ENCODE measurements around the gene RIMKLB. TPM values are rescaled to one million over a fixed set of nuclear protein-coding genes. Genes with fewer than 3 reads are reported as not detected.

The RIMKLB gene
- polyA plus RNA-seq, 1 of the 3 experiments (the other 2 are of a cell fraction) = 24.5 TPM

- Histone ChIP-seq H3K79me2 (ENCODE audit: insufficient read depth) (no peaks in the 10 kb centered on the region), H2AFZ (ENCODE audit: low read depth) (peak overlapping the region; percentile 39), H3K36me3 (replicated peaks in 1 of 2; ENCODE audit: control insufficient read depth in 1 of 2, insufficient read depth in 2 of 2, low read length in 1 of 2) (no peaks in the 10 kb centered on the region), H3K4me1 (ENCODE audit: control insufficient read depth in 1 of 2, insufficient read depth in 2 of 2, low read depth in 1 of 2, low read length in 1 of 2) (no peaks in the 10 kb centered on the region; a peak in 1 of 4 replicates), H3K9me3 (no peaks in the 10 kb centered on the region), H3K9ac (no peak overlapping the region), H3K9me2 (no peaks in the 10 kb centered on the region), H3K27ac (ENCODE audit: low read depth in 2 of 2, low read length in 1 of 2) (no peak overlapping the region), H3F3A (replicated peaks; ENCODE audit: insufficient read depth) (peaks cover 9% of the 10 kb centered on the region), H3K27me3 (ENCODE audit: insufficient read depth) (no peaks in the 10 kb centered on the region), H4K20me1 (ENCODE audit: insufficient read depth) (no peaks in the 10 kb centered on the region), H3K4me3 (ENCODE audit: low read depth in 2 of 2, low read length in 1 of 2) (no peak overlapping the region; a peak in 2 of 4 replicates), H3K4me2 (no peak overlapping the region)
- CTCF ChIA-PET = interaction anchor here (0.6 to 7.9 kb wide), 43 partner anchors 8 to 375 kb away, joined by 3 to 161 read pairs (median 4); partner anchors contain the start of genes A2ML1 and M6PR
- TF ChIP-seq TCF12 (IDR thresholded peaks at IDR 0.05) = 0 out of 2 replicates have a peak, but pooled peaks have one; percentile 44
- TF ChIP-seq PBX3 (IDR thresholded peaks at IDR 0.05) = no peak
- no peak for TF ChIP-seq CTCF (IDR thresholded peaks at IDR 0.05)
- no peak for TF ChIP-seq MAX (IDR thresholded peaks at IDR 0.05; ENCODE audit: low read depth)
- POLR2A ChIA-PET = interaction anchor here (0.7 kb wide), 1 partner anchor 209 kb away, joined by 4 read pairs; no protein-coding TSS in a partner anchor
- 43% methylated on average over 11 of the region's 11 CpGs for WGBS (ENCODE audit: low lambda C conversion rate)
- DNase-seq = no peak
Observed at GRCh38 chr12:8681129-8681884, 16.5 kb upstream of the RIMKLB start.

- H4K20me1 ChIP-seq (ENCODE audit: insufficient read depth) = no peaks in the 10 kb centered on the region
- H3K4me3 ChIP-seq (ENCODE audit: low read depth in 2 of 2, low read length in 1 of 2) = no peak overlapping the region
- no peak for DNase-seq
- no peaks in the 10 kb centered on the region for H3K9me3 ChIP-seq
- H3K9me2 ChIP-seq = no peaks in the 10 kb centered on the region
- no peak overlapping the region for H3K4me2 ChIP-seq
- no peaks in the 10 kb centered on the region for H3K36me3 ChIP-seq (replicated peaks in 1 of 2; ENCODE audit: control insufficient read depth in 1 of 2, insufficient read depth in 2 of 2, low read length in 1 of 2)
- CTCF ChIA-PET = interaction anchor here (0.7 to 4.5 kb wide), 7 partner anchors 139 to 981 kb away, joined by 3 to 29 read pairs (median 6); no protein-coding TSS in a partner anchor
- H3K9ac ChIP-seq = 0 out of 2 replicates have a peak overlapping the region, but pooled peaks have one; percentile 4
- no peaks in the 10 kb centered on the region for H3K27me3 ChIP-seq (ENCODE audit: insufficient read depth)
- 72% methylated on average over 2 of the region's 2 CpGs for WGBS (ENCODE audit: low lambda C conversion rate)
- H3F3A ChIP-seq (replicated peaks; ENCODE audit: insufficient read depth) = peaks cover 10% of the 10 kb centered on the region
- H3K4me1 ChIP-seq (ENCODE audit: control insufficient read depth in 1 of 2, insufficient read depth in 2 of 2, low read depth in 1 of 2, low read length in 1 of 2) = peaks cover 4 to 14% of the 10 kb centered on the region in 2 experiments; a peak in 2 of 4 replicates
- POLR2A ChIA-PET = no interaction called here
- no peak overlapping the region for H2AFZ ChIP-seq (ENCODE audit: low read depth)
- H3K27ac ChIP-seq (ENCODE audit: low read depth in 2 of 2, low read length in 1 of 2) = no peak overlapping the region
- H3K79me2 ChIP-seq (ENCODE audit: insufficient read depth) = no peaks in the 10 kb centered on the region
- no peak for TF ChIP-seq NFIC (IDR thresholded peaks at IDR 0.05; ENCODE audit: borderline replicate concordance)
- TF ChIP-seq USF2 (IDR thresholded peaks at IDR 0.05; ENCODE audit: borderline replicate concordance, low read depth, low read length) = no peak
- TF ChIP-seq FOSL2 (IDR thresholded peaks at IDR 0.05; ENCODE audit: borderline replicate concordance, low read depth) = no peak
- no peak for TF ChIP-seq USF1 (IDR thresholded peaks at IDR 0.05; ENCODE audit: borderline replicate concordance, low read depth)
- no peak for TF ChIP-seq MXI1 (IDR thresholded peaks at IDR 0.05; ENCODE audit: low read depth, low read length)
- TF ChIP-seq EP300 (IDR thresholded peaks at IDR 0.05; ENCODE audit: borderline replicate concordance in 1 of 2, low read depth in 1 of 2, low read length in 1 of 2) = no peak
- no peak for TF ChIP-seq SIN3A (IDR thresholded peaks at IDR 0.05; ENCODE audit: borderline replicate concordance, low read depth, low read length)
- no peak for TF ChIP-seq EZH2phosphoT487 (IDR thresholded peaks at IDR 0.05; ENCODE audit: borderline replicate concordance, low read depth)
- TF ChIP-seq GATA2 (CRISPR knock-in tag; IDR thresholded peaks at IDR 0.05) = no peak
- TF ChIP-seq GABPA (IDR thresholded peaks at IDR 0.05; ENCODE audit: low read depth) = no peak
- no peak for TF ChIP-seq POLR2AphosphoS5 (IDR thresholded peaks at IDR 0.05; ENCODE audit: low read depth, low read length)
- TF ChIP-seq PBX3 (IDR thresholded peaks at IDR 0.05) = no peak
- TF ChIP-seq JUND (IDR thresholded peaks at IDR 0.05) = no peak
- no peak for TF ChIP-seq MEF2A (IDR thresholded peaks at IDR 0.05; ENCODE audit: borderline replicate concordance, low read depth)
- TF ChIP-seq FOXM1 (IDR thresholded peaks at IDR 0.05; ENCODE audit: low read depth) = no peak
Observed at GRCh38 chr12:8685051-8685450, 12.7 kb upstream of the RIMKLB start.
